HEK293T (cell line): ENCODE data around the gene TEDC1.

Source experiments
- ARNT ChIP-seq: fragments of 450-650 bp; IDR thresholded peaks from 2 replicates; pipeline ENCODE4 v1.6.1; 2017; ENCODE audit warnings: mild to moderate bottlenecking
- FOXM1 ChIP-seq: fragments of 450-650 bp; IDR thresholded peaks from 2 replicates; pipeline ENCODE4 v1.6.1; 2017; ENCODE audit warnings: mild to moderate bottlenecking, borderline replicate concordance
- NFRKB ChIP-seq: fragments of 450-650 bp; IDR thresholded peaks from 2 replicates; pipeline ENCODE4 v1.6.1; 2016; ENCODE audit warnings: mild to moderate bottlenecking, moderate library complexity
- SP1 ChIP-seq: fragments of 450-650 bp; IDR thresholded peaks from 2 replicates; pipeline ENCODE4 v1.6.1; 2017
- SUZ12 ChIP-seq: fragments of 450-650 bp; IDR thresholded peaks from 2 replicates; pipeline ENCODE4 v1.6.1; 2016; ENCODE audit warnings: mild to moderate bottlenecking

GRCh38 chr14:105466531-105467248, 24.4 kb upstream of the TEDC1 start:
- TF ChIP-seq SP1 (no peak), SUZ12 (no peak), FOXM1 (no peak), ARNT (no peak), NFRKB (no peak)
